GM21528 (cell line): ENCODE results near the gene S100PBP.

ENCODE experiments used
- ATAC-seq: cut with Tn5 transposase; IDR thresholded peaks from one replicate; pipeline ENCODE4 v1.9.1; 2021; ENCODE audit warnings: mild to moderate bottlenecking, moderate library complexity; ENCODE audit not compliant: unreplicated experiment, low FRiP score

The S100PBP gene

GRCh38 chr1:32817159-32817814 lies at the start of gene S100PBP, which contains the start of gene YARS1:
Gene S100PBP, plus strand, starts transcription at chr1:32817653. Its CDS starts 8,447 bp downstream, at chr1:32826100.
Gene YARS1, minus strand, starts transcription at chr1:32817358. Its CDS starts 114 bp downstream, at chr1:32817244.
- peak; percentile 83 for ATAC-seq

GRCh38 chr1:32768110-32768850 lies 49.2 kb upstream of the S100PBP start:
- ATAC-seq: no peak

GRCh38 chr1:32769524-32770220 lies 47.8 kb upstream of the S100PBP start:
- no peak for ATAC-seq

GRCh38 chr1:32770221-32770731 lies 47.2 kb upstream of the S100PBP start:
- no peak for ATAC-seq

- no peak for ATAC-seq
These were observed 46.5 kb upstream of the S100PBP start for GRCh38 chr1:32770741-32771548.

GRCh38 chr1:32771561-32772280 lies 45.7 kb upstream of the S100PBP start:
- ATAC-seq: no peak

GRCh38 chr1:32772281-32773017 lies 45.0 kb upstream of the S100PBP start:
- ATAC-seq: no peak

- ATAC-seq: no peak
These were observed 44.3 kb upstream of the S100PBP start for GRCh38 chr1:32773018-32773763.

- ATAC-seq: no peak
These were observed 43.5 kb upstream of the S100PBP start for GRCh38 chr1:32773764-32774463.

- ATAC-seq: no peak
These were observed 43.0 kb upstream of the S100PBP start for GRCh38 chr1:32774464-32774808.

- no peak for ATAC-seq
These were observed 42.4 kb upstream of the S100PBP start for GRCh38 chr1:32774950-32775634.

- no peak for ATAC-seq
These were observed 41.7 kb upstream of the S100PBP start for GRCh38 chr1:32775640-32776337.

- ATAC-seq: no peak
These were observed 38.2 kb upstream of the S100PBP start for GRCh38 chr1:32779242-32779641.

GRCh38 chr1:32780005-32780404 lies 37.4 kb upstream of the S100PBP start:
- ATAC-seq: no peak

- ATAC-seq: no peak
These were observed 36.7 kb upstream of the S100PBP start for GRCh38 chr1:32780628-32781234.

- no peak for ATAC-seq
These were observed 35.4 kb upstream of the S100PBP start for GRCh38 chr1:32782086-32782485.
